HepG2 (cell line): ENCODE results near the gene TMEM62. TPM values are rescaled to one million over a fixed set of nuclear protein-coding genes. Genes with fewer than 3 reads are reported as not detected.
A peak's percentile ranks its signal among the peaks of the same experiment; 100 is the strongest.

Source experiments
- CEBPZ ChIP-seq: IDR thresholded peaks from 2 replicates; pipeline ENCODE4 v1.6.1; 2012; ENCODE audit warnings: low read length, improper control_type of control experiment
- DMAP1 ChIP-seq: IDR thresholded peaks from 2 replicates; pipeline ENCODE4 v1.6.1; 2016
- GABPB1 ChIP-seq: IDR thresholded peaks from 2 replicates; pipeline ENCODE4 v1.6.1; 2016; ENCODE audit warnings: mild to moderate bottlenecking, missing genetic modification reagents, moderate library complexity, missing compliant biosample characterization
- GATA4 ChIP-seq: sonication (generic); IDR thresholded peaks from 2 replicates; pipeline ENCODE4 v1.6.1; 2016; ENCODE audit warnings: antibody characterized with exemption, low read depth, borderline replicate concordance
- HMG20A ChIP-seq: IDR thresholded peaks from 2 replicates; pipeline ENCODE4 v1.6.1; 2016; ENCODE audit warnings: borderline replicate concordance
- MBD4 ChIP-seq: IDR thresholded peaks from 2 replicates; pipeline ENCODE4 v1.6.1; 2012; ENCODE audit warnings: low read length, inconsistent platforms, borderline replicate concordance
- MTF2 ChIP-seq: sonication (generic); formaldehyde crosslinking; IDR thresholded peaks from 2 replicates; pipeline ENCODE4 v1.5.0; 2020; ENCODE audit warnings: missing genetic modification reagents, borderline replicate concordance
- PAF1 ChIP-seq: IDR thresholded peaks from 2 replicates; pipeline ENCODE4 v1.6.1; 2016; ENCODE audit warnings: missing genetic modification reagents, missing compliant biosample characterization
- PAWR ChIP-seq: sonication (generic); formaldehyde crosslinking; IDR thresholded peaks from 2 replicates; pipeline ENCODE4 v1.4.0; 2020; ENCODE audit warnings: missing genetic modification reagents, mild to moderate bottlenecking, borderline replicate concordance
- SALL2 ChIP-seq: sonication (generic); formaldehyde crosslinking; IDR thresholded peaks from 2 replicates; pipeline ENCODE4 v1.8.1; 2023; ENCODE audit warnings: mild to moderate bottlenecking, missing genetic modification reagents, inconsistent platforms
- SETDB1 ChIP-seq: sonication (generic); formaldehyde crosslinking; IDR thresholded peaks from 2 replicates; pipeline ENCODE4 v1.5.1; 2020; ENCODE audit warnings: missing genetic modification reagents, mild to moderate bottlenecking, borderline replicate concordance
- SKI ChIP-seq: fragments of 450-650 bp; IDR thresholded peaks from one replicate; pipeline ENCODE4 v1.6.1; 2018; ENCODE audit warnings: mild to moderate bottlenecking; ENCODE audit not compliant: partially characterized antibody
- SRSF4 ChIP-seq: fragments of 200-400 bp; formaldehyde crosslinking; IDR thresholded peaks from one replicate; pipeline ENCODE4 v1.6.1; 2018; ENCODE audit warnings: mild to moderate bottlenecking, low read depth, low read length, moderate library complexity; ENCODE audit not compliant: poor library complexity, severe bottlenecking
- TEF ChIP-seq: sonication (generic); formaldehyde crosslinking; IDR thresholded peaks from 2 replicates; pipeline ENCODE4 v1.5.0; 2020; ENCODE audit warnings: missing genetic modification reagents
- TRIM24 ChIP-seq: sonication (generic); formaldehyde crosslinking; IDR thresholded peaks from 2 replicates; pipeline ENCODE4 v1.8.0; 2022; ENCODE audit warnings: mild to moderate bottlenecking, missing genetic modification reagents
- ZBTB37 ChIP-seq: sonication (generic); formaldehyde crosslinking; IDR thresholded peaks from 2 replicates; pipeline ENCODE4 v1.4.0; 2020; ENCODE audit warnings: mild to moderate bottlenecking, missing genetic modification reagents
- ZMYM3 ChIP-seq: sonication (generic); formaldehyde crosslinking; IDR thresholded peaks from 2 replicates; pipeline ENCODE4 v1.5.1; 2020; ENCODE audit warnings: mild to moderate bottlenecking, missing genetic modification reagents
- ZNF160 ChIP-seq: sonication (generic); formaldehyde crosslinking; IDR thresholded peaks from 2 replicates; pipeline ENCODE4 v1.8.0; 2022; ENCODE audit warnings: mild to moderate bottlenecking, inconsistent platforms, missing genetic modification reagents
- ZNF230 ChIP-seq: sonication (generic); formaldehyde crosslinking; IDR thresholded peaks from 2 replicates; pipeline ENCODE4 v1.4.0; 2020; ENCODE audit warnings: mild to moderate bottlenecking, missing genetic modification reagents
- ZNF563 ChIP-seq: sonication (generic); formaldehyde crosslinking; IDR thresholded peaks from 2 replicates; pipeline ENCODE4 v1.8.0; 2022; ENCODE audit warnings: mild to moderate bottlenecking, moderate library complexity, missing genetic modification reagents
- polyA plus RNA-seq, 8 experiments: library from polyadenylated mRNA; depleted of rRNA in 3 of 8; stranded (reverse) in 7 of 8; unstranded in 1 of 8; fragments of >200 nt; fragmentation: Illumina TruSeq in 4 of 8; extraction: Trizol in 4 of 8; gene quantifications; 2 replicates each; pipeline versions ENCODE4 v1.2.1 to v1.2.3, GENCODE V29; 2011 to 2016; ENCODE audit warnings: low read depth in 4 of 8, missing spikeins in 1 of 8, mixed read lengths in 1 of 8; ENCODE audit not compliant: insufficient read depth in 1 of 8
- total RNA-seq, 5 experiments: library from RNA; depleted of rRNA; stranded (reverse); fragments of >200 nt; fragmentation: Illumina TruSeq; extraction: Trizol; gene quantifications; 2 replicates each; pipeline ENCODE4 v1.2.3, GENCODE V29; 2016; ENCODE audit warnings: low read depth in 1 of 5
- TF ChIP-seq, protein P1 (sequence below): sonication (generic); formaldehyde crosslinking; IDR thresholded peaks from 2 replicates; pipeline ENCODE4 v1.4.0; 2020; ENCODE audit warnings: missing genetic modification reagents
- TF ChIP-seq, protein P2 (sequence below): sonication (generic); formaldehyde crosslinking; IDR thresholded peaks from 2 replicates; pipeline ENCODE4 v1.8.1; 2022; ENCODE audit warnings: mild to moderate bottlenecking, missing genetic modification reagents

Gene TMEM62
- total and polyA plus RNA-seq, 2 of the 13 experiments (the other 11 are each of a cell fraction or from before 2014, with no cell fraction given) = 14.2 to 20.9 TPM

DNA sequence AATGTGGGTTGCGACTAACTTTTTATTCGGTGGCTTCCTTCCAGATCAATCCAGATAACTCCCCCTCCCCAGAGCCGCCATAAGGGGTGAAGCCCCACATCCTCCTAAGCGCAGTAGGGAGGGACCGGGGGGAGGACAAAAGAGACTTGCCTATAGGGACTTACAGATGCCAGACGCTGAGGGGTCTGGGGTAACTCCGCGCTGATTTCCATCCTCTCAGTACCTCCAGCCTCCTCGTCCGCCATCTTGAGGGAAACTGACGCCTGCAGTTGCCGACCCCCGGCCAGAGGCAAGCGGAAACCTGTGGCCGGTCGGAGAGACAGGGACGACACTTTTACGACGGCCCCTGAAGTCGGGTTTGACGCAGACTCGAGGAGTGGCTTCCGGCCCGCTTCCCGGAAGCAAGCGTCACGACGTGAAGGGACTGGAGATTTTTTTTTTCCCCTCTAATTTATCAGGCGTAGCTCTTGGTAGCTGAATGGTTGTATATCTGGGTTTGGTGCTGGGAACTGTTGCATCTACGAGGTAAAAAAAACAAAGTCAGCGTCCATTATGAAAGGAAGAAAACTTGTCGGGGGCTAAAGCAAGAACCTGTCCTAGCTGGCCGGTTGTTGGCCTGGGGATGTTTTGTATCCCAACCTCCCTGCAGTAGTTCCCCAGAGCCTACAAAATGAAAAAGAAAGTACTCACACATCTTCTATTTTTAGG is 27.5 kb upstream of the TMEM62 start, which contains the start of gene UBR1 (continued):
- TF ChIP-seq ZBTB37 (CRISPR knock-in tag) = no peak
- peak; percentile 94 for TF ChIP-seq GABPB1 (CRISPR knock-in tag)
- TF ChIP-seq SALL2 = no peak
- no peak for TF ChIP-seq SKI
- TF ChIP-seq TRIM24 (CRISPR knock-in tag) = no peak
- peak; percentile 55; the same call in 1 of the 2 replicates for TF ChIP-seq GATA4
- 0 out of 2 replicates have a peak, but pooled peaks have one; percentile 11 for TF ChIP-seq TEF (CRISPR knock-in tag)
- TF ChIP-seq ZNF563 = peak; percentile 46; the same call in 1 of the 2 replicates
- peak; percentile 42; the same call in 1 of the 2 replicates for TF ChIP-seq ZMYM3 (CRISPR knock-in tag)
- no peak for TF ChIP-seq ZNF230 (CRISPR knock-in tag)
- TF ChIP-seq HMG20A (CRISPR knock-in tag) = no peak
- no peak for TF ChIP-seq PAWR (CRISPR knock-in tag)
- no peak for TF ChIP-seq PAF1 (CRISPR knock-in tag)
- TF ChIP-seq, protein P1, sequence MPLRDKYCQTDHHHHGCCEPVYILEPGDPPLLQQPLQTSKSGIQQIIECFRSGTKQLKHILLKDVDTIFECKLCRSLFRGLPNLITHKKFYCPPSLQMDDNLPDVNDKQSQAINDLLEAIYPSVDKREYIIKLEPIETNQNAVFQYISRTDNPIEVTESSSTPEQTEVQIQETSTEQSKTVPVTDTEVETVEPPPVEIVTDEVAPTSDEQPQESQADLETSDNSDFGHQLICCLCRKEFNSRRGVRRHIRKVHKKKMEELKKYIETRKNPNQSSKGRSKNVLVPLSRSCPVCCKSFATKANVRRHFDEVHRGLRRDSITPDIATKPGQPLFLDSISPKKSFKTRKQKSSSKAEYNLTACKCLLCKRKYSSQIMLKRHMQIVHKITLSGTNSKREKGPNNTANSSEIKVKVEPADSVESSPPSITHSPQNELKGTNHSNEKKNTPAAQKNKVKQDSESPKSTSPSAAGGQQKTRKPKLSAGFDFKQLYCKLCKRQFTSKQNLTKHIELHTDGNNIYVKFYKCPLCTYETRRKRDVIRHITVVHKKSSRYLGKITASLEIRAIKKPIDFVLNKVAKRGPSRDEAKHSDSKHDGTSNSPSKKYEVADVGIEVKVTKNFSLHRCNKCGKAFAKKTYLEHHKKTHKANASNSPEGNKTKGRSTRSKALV (CRISPR knock-in tag) = no peak
- TF ChIP-seq, protein P2, sequence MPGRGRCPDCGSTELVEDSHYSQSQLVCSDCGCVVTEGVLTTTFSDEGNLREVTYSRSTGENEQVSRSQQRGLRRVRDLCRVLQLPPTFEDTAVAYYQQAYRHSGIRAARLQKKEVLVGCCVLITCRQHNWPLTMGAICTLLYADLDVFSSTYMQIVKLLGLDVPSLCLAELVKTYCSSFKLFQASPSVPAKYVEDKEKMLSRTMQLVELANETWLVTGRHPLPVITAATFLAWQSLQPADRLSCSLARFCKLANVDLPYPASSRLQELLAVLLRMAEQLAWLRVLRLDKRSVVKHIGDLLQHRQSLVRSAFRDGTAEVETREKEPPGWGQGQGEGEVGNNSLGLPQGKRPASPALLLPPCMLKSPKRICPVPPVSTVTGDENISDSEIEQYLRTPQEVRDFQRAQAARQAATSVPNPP (CRISPR knock-in tag) = no peak
- no peak for TF ChIP-seq MBD4
- TF ChIP-seq MTF2 (CRISPR knock-in tag) = no peak
- TF ChIP-seq CEBPZ = no peak
- peak; percentile 74 for TF ChIP-seq DMAP1 (CRISPR knock-in tag)
- TF ChIP-seq SETDB1 (CRISPR knock-in tag) = no peak
- TF ChIP-seq SRSF4 = no peak
- TF ChIP-seq ZNF160 (CRISPR knock-in tag) = no peak
